ENCODE measurements around the gene RPS25.
"Not testable (repeated sequence)": the region's sequence is repeated elsewhere in the genome, so short reads cannot be mapped to it uniquely, and the experiment has no call there.

RPS25 gene

GRCh38 chr11:119018074-119018938 is at the start of gene RPS25, which contains the start of gene TRAPPC4:
Gene RPS25 (minus strand): TSS chr11:119018343. CDS start chr11:119018284, 59 bp downstream.
Gene TRAPPC4 (plus strand): TSS chr11:119018766. CDS start chr11:119018796, 30 bp downstream.
- DNase-seq, result peak; percentile 93

GRCh38 chr11:119067371-119068222 is 49.5 kb upstream of the RPS25 start, which contains the start of gene VPS11:
Gene VPS11 (plus strand): TSS chr11:119067818. CDS start chr11:119067824, 6 bp downstream.
- DNase-seq, result peak; percentile 97 to 98

DNA sequence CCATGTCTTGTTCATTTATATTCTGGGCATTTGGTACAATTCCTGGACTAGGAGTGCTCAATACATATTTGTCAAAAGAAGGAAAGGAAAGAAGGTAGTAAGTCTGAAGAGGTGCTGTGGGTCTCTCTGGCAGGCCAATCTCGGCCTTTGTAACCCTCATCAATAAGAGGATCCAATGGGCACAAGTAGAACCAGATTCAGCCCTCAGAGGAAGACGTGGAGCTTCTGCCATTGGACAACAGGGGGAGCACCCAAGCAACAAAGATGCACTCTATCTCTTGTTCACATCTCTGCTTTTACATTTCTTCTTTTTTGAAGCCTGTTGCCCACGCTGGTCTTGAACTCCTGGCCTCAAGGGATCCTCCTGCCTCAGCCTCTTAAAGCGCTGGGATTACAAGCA is 47.2 kb upstream of the RPS25 start:
- peak; percentile 35 to 36 for DNase-seq

- DNase-seq, result no peak
Observed at GRCh38 chr11:119062779-119063178, 44.6 kb upstream of the RPS25 start.

DNA sequence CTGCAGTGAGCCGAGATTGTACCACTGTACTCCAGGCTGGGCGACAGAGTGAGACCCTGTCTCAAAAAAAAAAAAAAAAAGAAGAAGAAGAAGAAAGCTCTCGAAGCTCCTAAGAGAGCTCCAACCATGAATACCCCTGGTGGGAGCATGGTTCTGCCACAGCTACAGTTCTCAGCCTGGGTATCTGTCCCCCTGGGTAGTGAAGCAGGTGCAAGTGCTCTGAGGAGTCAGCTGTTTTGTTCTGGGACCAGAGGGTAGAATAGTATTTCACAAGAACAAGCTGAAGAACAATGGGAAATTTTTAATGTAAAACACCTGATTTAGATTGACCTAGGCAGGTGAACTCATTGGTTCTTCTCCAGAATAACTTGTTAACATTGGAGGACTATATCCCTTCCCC is 43.1 kb upstream of the RPS25 start:
- DNase-seq, result no peak

- DNase-seq, result not testable (repeated sequence)
Observed at GRCh38 chr11:119059128-119059527, 41.0 kb upstream of the RPS25 start.

- DNase-seq, result peak; percentile 97 to 98
Observed at GRCh38 chr11:119057000-119057769, 39.0 kb upstream of the RPS25 start, which contains the start of gene HYOU1. Gene HYOU1 (minus strand): TSS chr11:119057205. CDS start chr11:119056160, 1,045 bp downstream.

DNA sequence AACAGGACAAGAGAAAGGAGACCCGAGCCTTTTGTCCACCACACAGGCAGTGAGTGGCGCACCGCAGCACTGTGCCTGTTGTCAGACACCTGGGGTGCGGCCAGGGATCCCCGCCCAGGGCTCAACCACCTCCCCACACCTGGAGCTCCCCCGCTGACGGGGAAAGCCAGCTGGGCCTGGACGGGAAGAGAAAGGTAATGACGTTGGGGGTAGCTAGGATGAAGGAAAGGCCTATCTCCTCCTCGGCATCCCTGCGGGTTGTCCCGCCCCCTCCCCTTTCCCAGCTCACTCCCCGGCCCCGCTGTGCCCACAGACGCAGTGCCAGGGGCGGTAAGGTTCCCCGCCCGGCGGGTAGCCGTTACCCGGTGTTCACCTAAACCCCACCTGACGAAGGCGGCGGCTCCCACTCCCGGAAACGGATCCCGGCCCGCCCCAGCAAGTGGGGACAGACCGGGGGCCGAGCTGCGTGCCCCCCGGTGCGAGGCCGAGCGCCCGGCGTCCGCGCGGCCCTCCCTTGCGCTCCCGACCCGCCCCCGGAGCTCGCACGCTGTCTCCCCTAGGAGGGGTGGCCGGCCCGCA is 38.4 kb upstream of the RPS25 start:
- DNase-seq, result peak; percentile 21 to 25

DNA sequence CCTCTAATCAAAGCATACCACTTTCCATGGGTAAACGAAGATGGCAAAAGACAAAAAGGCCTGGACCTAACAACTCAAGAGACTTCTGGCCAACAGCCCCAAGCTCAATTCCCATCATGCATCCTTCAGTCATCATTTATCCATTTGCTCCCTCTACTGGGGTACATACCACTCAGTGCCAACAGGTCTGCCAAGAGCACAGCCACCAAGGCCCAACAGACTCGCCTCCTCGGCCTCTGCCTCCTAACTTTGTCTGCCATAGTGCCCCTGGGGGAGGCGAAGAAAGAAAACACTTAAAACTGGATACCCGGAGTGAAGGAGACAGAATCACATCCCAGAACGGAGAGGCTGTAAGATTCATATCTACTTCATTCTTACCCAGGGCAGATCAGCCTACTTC is 37.8 kb upstream of the RPS25 start:
- no peak for DNase-seq

- no peak for DNase-seq
Observed at GRCh38 chr11:119054418-119054817, 36.3 kb upstream of the RPS25 start.

DNA sequence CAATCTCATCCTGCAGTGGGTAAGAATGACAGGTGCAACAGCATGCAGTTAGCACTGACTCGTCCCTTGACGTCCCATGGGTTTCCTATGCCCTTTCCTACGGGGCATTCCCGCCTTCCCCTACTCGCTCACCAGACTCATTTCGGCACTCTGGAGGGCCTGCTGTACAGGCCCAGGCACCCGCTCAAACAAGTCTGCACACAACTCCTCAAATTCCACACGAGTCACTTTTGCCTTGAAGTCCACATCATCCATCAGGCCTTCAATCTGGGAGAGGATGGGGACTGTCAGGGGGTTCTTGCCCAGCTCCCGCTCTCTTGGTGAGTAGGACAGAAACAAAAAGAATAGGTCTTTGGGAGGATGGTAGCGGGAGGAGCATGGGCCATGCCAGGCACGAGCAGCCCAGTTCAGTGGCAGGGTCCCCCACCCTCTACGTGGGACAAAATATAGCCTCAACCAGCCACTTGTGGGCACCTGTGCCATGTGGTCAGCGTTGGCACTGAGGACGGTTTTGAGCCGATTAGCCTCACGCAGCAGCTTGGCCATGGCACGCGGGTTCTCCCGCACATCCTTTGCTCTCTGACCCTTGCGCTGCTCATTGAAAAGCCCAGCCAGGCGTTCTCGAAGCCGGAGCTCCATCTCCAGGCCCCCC is 34.1 kb upstream of the RPS25 start:
- no peak for DNase-seq

DNA sequence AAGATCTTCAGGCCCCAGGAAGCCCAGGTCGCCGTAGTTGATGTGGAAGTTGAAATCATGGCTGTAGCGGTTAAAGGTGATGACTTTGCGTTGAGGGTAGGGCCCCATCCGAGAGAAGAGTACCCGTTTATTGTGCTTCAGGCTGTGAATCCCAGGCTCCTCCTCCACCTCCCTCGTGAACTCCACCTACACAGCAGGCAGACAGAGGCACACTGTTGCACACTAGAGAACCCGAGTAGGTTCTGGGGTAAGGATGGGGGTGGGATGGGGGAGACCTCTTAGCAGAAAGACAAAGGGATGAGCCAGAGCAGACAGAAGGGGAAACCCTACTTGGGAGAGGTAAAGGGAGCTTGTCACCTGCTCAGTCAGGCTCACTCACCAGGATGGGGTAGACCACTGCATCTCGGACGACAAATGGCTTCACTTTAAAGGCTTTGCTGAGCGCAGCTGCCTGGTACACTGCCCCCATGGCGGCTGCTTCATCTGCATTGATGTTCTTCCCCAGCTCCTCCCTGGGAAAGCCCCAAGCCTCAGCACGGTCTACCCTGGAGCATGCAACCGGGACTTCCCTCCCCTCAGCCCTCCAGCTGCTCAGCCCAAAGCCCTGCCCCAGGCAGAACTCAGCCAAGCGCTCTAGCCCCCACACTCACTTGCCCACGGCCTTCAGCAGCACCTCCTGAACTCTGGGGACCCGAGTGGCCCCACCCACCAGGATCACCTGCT is 33.5 kb upstream of the RPS25 start:
- DNase-seq, result peak in 1 of 2 experiments; percentile 14

- no peak for DNase-seq
Observed at GRCh38 chr11:119049081-119049480, 30.9 kb upstream of the RPS25 start.

DNA sequence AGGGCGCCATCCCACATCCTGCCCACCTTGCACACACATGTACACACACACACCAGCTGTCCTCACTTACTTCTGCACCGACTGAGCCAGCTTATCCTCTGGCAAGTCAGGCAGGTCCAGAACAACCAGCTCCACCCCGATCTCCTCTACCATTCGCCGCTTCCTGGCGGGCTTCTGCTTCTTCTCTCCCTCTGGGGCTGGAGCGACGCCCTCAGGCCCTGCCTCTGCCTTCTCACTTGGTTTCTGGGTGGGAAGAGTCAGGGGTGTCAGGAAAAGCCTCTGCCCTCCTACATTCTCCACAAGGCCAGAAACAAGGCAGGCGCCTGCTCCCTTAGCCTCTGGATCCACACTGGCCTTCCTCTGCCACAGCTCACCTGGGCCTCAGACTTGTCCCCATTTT is 30.5 kb upstream of the RPS25 start:
- no peak for DNase-seq

- DNase-seq, result no peak
Observed at GRCh38 chr11:119047205-119047604, 29.1 kb upstream of the RPS25 start.

GRCh38 chr11:119046489-119046888 is 28.3 kb upstream of the RPS25 start:
- DNase-seq, result no peak

- no peak for DNase-seq
Observed at GRCh38 chr11:119044708-119045107, 26.6 kb upstream of the RPS25 start.

GRCh38 chr11:119042927-119043326 is 24.8 kb upstream of the RPS25 start:
- DNase-seq, result no peak

- DNase-seq, result no peak
Observed at GRCh38 chr11:119041821-119042514, 23.8 kb upstream of the RPS25 start.

DNA sequence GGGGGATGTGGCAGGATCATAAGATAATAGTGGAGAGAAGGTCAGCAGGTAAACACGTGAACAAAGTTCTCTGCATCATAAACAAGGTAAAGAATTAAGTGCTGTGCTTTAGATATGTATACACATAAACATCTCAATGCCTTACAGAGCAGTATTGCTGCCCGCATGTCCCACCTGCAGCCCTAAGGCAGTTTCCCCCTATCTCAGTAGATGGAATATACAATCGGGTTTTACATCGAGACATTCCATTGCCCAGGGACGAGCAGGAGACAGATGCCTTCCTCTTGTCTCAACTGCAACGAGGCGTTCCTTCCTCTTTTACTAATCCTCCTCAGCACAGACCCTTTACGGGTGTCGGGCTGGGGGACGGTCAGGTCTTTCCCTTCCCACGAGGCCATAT is 21.3 kb upstream of the RPS25 start:
- not testable (repeated sequence) for DNase-seq

Measured in activated CD4-positive, alpha-beta T cell treated with anti-CD3 and anti-CD28 coated beads, Interleukin-2, amount 50 U/mL, for 4 hours (primary cell).